GM19238 (cell line): Measurements from ENCODE around the gene CNPY1.

Source experiments
- DNase-seq: peaks from one replicate; pipeline ENCODE4 v3.0.0; 2011; ENCODE audit warnings: low spot score; ENCODE audit not compliant: insufficient read length

The CNPY1 gene

DNA sequence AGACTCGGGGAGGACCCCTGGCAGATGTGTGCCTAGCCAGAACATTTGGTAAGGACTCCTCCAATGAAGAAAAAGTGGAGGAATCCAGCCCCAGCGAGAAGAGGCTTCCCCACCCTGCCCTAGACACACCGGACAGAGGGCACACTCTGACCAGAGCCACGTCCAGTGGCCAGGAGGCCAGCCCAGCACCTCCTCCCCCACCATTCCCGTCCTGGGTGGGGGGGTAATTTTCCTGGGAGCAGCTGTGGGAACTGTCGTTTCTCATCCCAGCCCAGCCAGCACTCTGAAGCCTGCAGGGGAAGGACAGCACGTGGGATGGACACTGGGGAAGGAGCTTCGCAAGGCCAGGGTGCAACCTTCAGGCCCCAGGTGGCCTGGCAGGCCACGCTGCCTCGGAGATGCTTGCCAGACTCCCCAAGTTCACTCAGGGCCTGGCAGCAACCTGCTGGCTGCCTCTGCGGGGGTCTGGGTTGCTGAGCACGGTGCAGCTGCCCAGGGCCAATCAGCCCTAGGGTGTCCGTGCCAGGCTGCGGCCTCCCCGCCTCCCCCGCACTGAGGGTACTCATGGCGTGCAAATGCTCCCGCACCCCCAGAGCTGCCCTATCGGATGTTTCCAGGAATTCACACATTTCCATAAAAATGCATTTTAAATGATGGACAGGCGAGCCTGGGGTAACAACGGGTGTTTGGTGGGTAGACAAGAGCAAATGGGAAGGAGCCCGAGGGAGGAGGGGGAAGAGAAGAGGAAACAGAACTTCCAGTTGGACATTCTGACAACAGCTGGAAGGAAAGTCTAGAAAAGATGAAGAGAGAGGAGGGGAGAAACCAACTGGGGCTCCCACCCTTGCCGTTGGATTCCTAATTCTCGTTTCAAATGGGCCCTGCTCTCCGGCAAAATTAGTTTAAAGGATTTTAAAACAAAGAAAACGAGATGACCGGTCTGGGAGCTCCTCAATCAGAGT, 90.3 kb downstream of the CNPY1 start:
- no peak for DNase-seq

GRCh38 chr7:155455132-155455693, 91.1 kb downstream of the CNPY1 start:
- no peak for DNase-seq

DNA sequence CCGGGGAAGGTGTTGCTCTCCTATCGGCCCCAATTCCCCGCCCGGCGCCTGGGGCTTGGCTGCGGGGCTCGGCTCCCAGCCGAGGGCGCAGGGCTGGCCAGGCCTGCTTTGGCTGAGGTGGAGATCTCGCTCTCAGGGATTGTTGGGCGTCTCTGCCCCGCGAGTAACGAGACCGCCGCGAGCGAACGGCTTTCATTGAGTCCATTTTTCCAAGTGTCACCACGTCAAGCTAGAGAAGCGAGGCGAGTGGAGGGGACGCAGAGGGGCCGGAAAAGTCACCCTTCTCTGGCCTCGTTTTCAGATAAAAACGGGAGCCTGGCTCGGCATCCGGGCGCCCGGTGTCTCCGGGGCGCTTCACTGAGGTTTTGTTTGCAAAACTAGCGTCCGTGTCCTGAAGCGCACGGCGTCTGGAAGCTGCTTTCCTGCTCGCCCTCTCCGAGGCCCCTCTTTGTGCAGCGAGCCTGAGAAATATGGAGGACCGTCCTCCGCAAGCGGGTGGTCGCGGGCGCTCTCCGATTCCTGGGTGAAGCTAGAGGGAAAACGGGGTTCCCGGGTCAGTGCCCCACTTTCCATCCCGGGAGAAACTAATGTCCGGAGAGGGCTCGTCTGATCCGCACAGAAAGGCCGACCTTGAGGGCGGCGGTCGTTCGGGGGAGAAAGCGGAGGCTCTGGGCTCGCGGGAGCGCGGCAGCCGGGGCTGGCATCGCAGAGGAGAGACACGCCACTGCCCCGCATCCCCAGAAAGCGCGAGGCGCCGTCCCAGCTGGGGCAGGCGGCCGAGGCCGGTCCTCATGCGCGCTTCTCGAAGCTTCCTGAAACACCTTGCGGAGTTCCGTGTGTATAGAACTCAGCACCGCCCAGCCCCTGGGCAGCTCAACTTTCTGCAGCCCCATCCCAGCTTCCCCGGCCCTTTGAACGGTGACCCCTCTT, 91.9 kb downstream of the CNPY1 start:
- DNase-seq = no peak

DNA sequence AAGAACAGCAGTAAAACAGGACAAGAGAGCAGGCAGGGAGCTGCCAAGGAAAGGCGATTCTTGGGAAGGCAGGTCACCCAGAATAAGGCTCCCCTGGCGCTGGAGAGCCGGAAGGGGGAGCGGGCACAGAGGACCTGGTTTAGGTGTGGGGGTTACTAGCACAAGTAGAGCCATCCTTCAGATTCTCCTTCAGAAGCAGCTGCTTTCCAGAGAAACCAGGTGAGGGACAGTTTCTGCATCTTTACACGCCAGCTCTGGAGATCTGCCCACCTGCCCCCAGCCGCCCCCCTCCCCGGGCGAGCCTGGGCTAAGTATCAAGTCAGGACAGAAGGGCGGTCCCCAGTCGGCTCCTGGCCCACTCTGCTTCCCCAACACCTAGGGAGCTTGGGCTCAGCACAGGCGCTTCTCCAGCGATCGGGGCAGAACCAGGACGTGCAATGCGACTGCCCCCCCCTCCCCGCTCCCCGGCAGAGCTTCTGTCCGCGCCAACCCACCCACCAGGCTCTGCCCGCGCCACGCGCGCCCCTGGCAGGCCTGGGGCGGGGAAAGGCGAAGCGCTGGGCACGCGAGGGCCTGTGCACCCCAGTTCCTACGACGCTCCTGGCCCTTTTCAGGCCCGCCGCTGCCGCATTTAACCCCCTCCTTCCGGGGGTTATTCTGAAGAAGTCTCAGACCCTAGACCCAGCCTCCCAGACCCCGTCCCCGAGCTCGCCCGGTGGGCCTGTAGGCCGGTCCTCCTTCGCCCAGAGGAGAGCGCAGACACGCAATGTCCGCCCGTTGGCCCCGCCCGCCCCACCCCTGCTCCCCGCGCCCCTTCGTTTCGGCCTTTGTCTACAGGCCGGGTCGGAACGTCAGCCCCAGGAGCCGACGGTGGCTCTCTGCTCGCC, 92.8 kb downstream of the CNPY1 start:
- DNase-seq = no peak

DNA sequence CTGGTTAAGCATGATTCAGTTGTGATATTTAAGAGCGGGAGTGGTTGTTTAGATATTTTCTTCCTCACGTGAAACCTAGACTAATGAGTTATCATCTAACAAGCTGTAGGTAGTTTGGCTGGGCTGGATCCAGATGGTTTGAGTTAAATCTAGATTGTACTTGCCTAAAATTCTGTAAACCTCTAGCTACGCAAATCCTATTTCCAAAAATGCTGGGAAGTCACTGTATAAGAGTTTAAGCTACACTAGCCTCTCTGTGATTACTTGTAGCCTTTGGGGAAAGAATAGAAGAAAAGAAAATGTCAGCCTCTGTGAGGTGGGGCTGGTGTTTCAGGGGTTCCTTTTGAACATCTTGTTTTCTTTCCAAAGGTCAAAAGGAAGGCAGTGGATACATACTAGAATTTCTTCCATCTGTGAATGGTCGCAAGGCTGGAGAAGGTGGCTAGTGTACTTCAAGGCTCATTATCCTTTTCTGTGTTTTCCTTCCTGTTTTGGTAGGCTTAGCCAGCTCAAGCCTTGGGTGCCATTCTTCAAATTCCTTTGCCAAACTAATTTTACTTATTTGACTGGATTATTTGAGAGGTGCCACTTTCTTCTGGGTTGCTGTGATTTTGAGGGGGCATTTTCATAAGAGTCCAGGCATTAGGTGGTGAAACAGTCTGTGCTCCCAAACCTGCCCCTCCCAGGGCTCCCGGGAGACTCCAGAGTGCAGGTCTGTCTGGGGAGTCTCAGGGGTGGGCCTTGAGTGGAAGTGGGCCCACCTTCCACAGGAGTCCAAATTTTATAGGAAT, 93.7 kb downstream of the CNPY1 start:
- no peak for DNase-seq

GRCh38 chr7:155451840-155452239, 94.5 kb downstream of the CNPY1 start:
- no peak for DNase-seq
